Keratinocyte (primary cell): ENCODE results near the gene ACTMAP. TPM values are rescaled to one million over a fixed set of nuclear protein-coding genes. Genes with fewer than 3 reads are reported as not detected.

Experiments used
- DNase-seq: peaks from one replicate; pipeline ENCODE4 v3.0.0-alpha.2; 2011; ENCODE audit warnings: low read depth, missing footprints, low spot score
- FAIRE-seq: peaks from 2 replicates; lab custom pipeline; 2011; peaks lifted over from hg19 to GRCh38; lab: Jason Lieb, UNC
- H2AFZ ChIP-seq: 2 replicates; pipeline ENCODE4 v1.6.0; 2012; ENCODE audit warnings: low read length, control low read depth, inconsistent platforms; ENCODE audit not compliant: control insufficient read depth
- H3K27ac ChIP-seq: 2 replicates; pipeline ENCODE4 v1.5.1; 2011; ENCODE audit warnings: low read length; ENCODE audit not compliant: control insufficient read depth, insufficient read depth
- H3K27me3 ChIP-seq: 3 replicates; pipeline ENCODE4 v1.6.0; 2011; ENCODE audit warnings: low read length; ENCODE audit not compliant: control insufficient read depth, insufficient read depth; ENCODE audit errors: extremely low read depth
- H3K36me3 ChIP-seq, 2 experiments: 2 replicates in 1 of 2; 3 replicates in 1 of 2; pipeline ENCODE4 v1.5.1; 2011; ENCODE audit warnings: low read length in 2 of 2, mild to moderate bottlenecking in 1 of 2; ENCODE audit not compliant: control insufficient read depth in 2 of 2, insufficient read depth in 2 of 2; ENCODE audit errors: extremely low read depth in 1 of 2
- H3K4me1 ChIP-seq: 3 replicates; pipeline ENCODE4 v1.5.1; 2011; ENCODE audit warnings: low read length; ENCODE audit not compliant: control insufficient read depth, insufficient read depth; ENCODE audit errors: extremely low read depth
- H3K4me2 ChIP-seq: 3 replicates; pipeline ENCODE4 v1.6.0; 2011; ENCODE audit warnings: low read depth, low read length; ENCODE audit not compliant: control insufficient read depth, insufficient read depth; ENCODE audit errors: extremely low read depth
- H3K4me3 ChIP-seq, 3 experiments: fragments of 200-600 bp in 1 of 3; sonication (generic) in 1 of 3; 2 replicates in 2 of 3; 3 replicates in 1 of 3; pipeline ENCODE4 v1.5.1; 2011 to 2016; ENCODE audit warnings: low read length in 3 of 3, mild to moderate bottlenecking in 3 of 3, control low read depth in 2 of 3, inconsistent platforms in 1 of 3, low read depth in 1 of 3, mixed read lengths in 1 of 3, mixed run types in 1 of 3, moderate library complexity in 1 of 3; ENCODE audit not compliant: control insufficient read depth in 2 of 3, insufficient read depth in 2 of 3; ENCODE audit errors: extremely low read depth in 1 of 3
- H3K79me2 ChIP-seq: 2 replicates; pipeline ENCODE4 v1.6.0; 2012; ENCODE audit warnings: low read length; ENCODE audit not compliant: control insufficient read depth, insufficient read depth
- H3K9ac ChIP-seq: 3 replicates; pipeline ENCODE4 v1.6.0; 2011; ENCODE audit warnings: low read length; ENCODE audit not compliant: control insufficient read depth, insufficient read depth; ENCODE audit errors: extremely low read depth
- H3K9me1 ChIP-seq: 3 replicates; pipeline ENCODE4 v1.6.0; 2011; ENCODE audit warnings: low read length; ENCODE audit not compliant: control insufficient read depth, insufficient read depth; ENCODE audit errors: extremely low read depth
- H3K9me3 ChIP-seq: 2 replicates; pipeline ENCODE4 v1.5.1; 2012; ENCODE audit warnings: low read depth, low read length; ENCODE audit not compliant: control insufficient read depth
- H4K20me1 ChIP-seq: 3 replicates; pipeline ENCODE4 v1.6.0; 2011; ENCODE audit warnings: low read length; ENCODE audit not compliant: control insufficient read depth, insufficient read depth; ENCODE audit errors: extremely low read depth
- EZH2 ChIP-seq: IDR thresholded peaks from one replicate; pipeline ENCODE4 v1.6.1; 2012; ENCODE audit warnings: inconsistent platforms, mild to moderate bottlenecking, low read length, moderate library complexity
- dilution Hi-C: fragments of 300-500 bp; cut with MboI; formaldehyde crosslinking; loops from one replicate; pipeline ENCODE4 v1.7.0; 2020; ENCODE audit warnings: low sequenced_read_pairs; ENCODE audit not compliant: extremely low pct_ligation_motif_present
- polyA plus RNA-seq, 5 experiments: library from polyadenylated mRNA; depleted of rRNA in 3 of 5; stranded (reverse) in 3 of 5; stranded (forward) in 1 of 5; unstranded in 1 of 5; fragments of >200 nt; gene quantifications; 1 replicate in 1 of 5; 2 replicates in 3 of 5; 3 replicates in 1 of 5; pipeline versions ENCODE4 v1.2.1 to v1.2.3, GENCODE V29; 2011 to 2012; ENCODE audit warnings: missing spikeins in 2 of 5, low read depth in 1 of 5, low replicate concordance in 1 of 5
- TF ChIP-seq, protein P1 (sequence below), 3 experiments: IDR thresholded peaks in 1 of 3; conservative IDR thresholded peaks in 1 of 3; optimal IDR thresholded peaks in 1 of 3; 2 replicates in 2 of 3; 3 replicates in 1 of 3; pipeline versions ENCODE3 to v1.5.1; 2011; ENCODE audit warnings: low read length in 3 of 3, mild to moderate bottlenecking in 3 of 3, moderate library complexity in 2 of 3, control low read depth in 1 of 3, inconsistent platforms in 1 of 3; ENCODE audit not compliant: insufficient read depth in 2 of 3; ENCODE audit errors: extremely low read depth in 1 of 3

The ACTMAP gene
- polyA plus RNA-seq, 1 donor (not counting 4 experiments of a cell fraction or from before 2014, with no cell fraction given), result 1.4 TPM

- FAIRE-seq, result no peak
- no peak for DNase-seq
- Histone ChIP-seq H2AFZ (no peak overlapping the region), H3K4me2 (no peak overlapping the region), H3K4me3 (no peak overlapping the region), H3K27me3 (no peaks in the 10 kb centered on the region), H3K4me1 (no peaks in the 10 kb centered on the region), H4K20me1 (no peaks in the 10 kb centered on the region), H3K9ac (no peak overlapping the region), H3K9me3 (no peaks in the 10 kb centered on the region), H3K36me3 (peaks cover 21 to 32% of the 10 kb centered on the region in 2 experiments), H3K79me2 (no peaks in the 10 kb centered on the region), H3K27ac (no peak overlapping the region), H3K9me1 (no peaks in the 10 kb centered on the region)
- dilution Hi-C loops, result no loop called here
- no peak for TF ChIP-seq EZH2
- TF ChIP-seq, protein P1, sequence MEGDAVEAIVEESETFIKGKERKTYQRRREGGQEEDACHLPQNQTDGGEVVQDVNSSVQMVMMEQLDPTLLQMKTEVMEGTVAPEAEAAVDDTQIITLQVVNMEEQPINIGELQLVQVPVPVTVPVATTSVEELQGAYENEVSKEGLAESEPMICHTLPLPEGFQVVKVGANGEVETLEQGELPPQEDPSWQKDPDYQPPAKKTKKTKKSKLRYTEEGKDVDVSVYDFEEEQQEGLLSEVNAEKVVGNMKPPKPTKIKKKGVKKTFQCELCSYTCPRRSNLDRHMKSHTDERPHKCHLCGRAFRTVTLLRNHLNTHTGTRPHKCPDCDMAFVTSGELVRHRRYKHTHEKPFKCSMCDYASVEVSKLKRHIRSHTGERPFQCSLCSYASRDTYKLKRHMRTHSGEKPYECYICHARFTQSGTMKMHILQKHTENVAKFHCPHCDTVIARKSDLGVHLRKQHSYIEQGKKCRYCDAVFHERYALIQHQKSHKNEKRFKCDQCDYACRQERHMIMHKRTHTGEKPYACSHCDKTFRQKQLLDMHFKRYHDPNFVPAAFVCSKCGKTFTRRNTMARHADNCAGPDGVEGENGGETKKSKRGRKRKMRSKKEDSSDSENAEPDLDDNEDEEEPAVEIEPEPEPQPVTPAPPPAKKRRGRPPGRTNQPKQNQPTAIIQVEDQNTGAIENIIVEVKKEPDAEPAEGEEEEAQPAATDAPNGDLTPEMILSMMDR (optimal IDR thresholded peaks at IDR 0.05 in 1 of 3, IDR thresholded peaks at IDR 0.05 in 1 of 3, conservative IDR thresholded peaks at IDR 0.05 in 1 of 3; ENCODE audit: extremely low read depth in 1 of 3, insufficient read depth in 2 of 3, low read length in 3 of 3), result no peak
Measured at GRCh38 chr19:40703029-40703755, 47.1 kb downstream of the ACTMAP start.

- no peaks in the 10 kb centered on the region for H4K20me1 ChIP-seq
- DNase-seq (no peak), FAIRE-seq (no peak)
- dilution Hi-C loops, result no loop called here
- H3K4me2 ChIP-seq, result no peak overlapping the region
- no peak overlapping the region for H2AFZ ChIP-seq
- H3K79me2 ChIP-seq, result no peaks in the 10 kb centered on the region
- H3K4me1 ChIP-seq, result no peaks in the 10 kb centered on the region
- no peak overlapping the region for H3K9ac ChIP-seq
- no peak for TF ChIP-seq EZH2
- TF ChIP-seq, protein P1 (optimal IDR thresholded peaks at IDR 0.05 in 1 of 3, IDR thresholded peaks at IDR 0.05 in 1 of 3, conservative IDR thresholded peaks at IDR 0.05 in 1 of 3; ENCODE audit: extremely low read depth in 1 of 3, insufficient read depth in 2 of 3, low read length in 3 of 3), result peak; percentile 45 to 88 (median 79)
- peaks cover 21 to 32% of the 10 kb centered on the region in 2 experiments for H3K36me3 ChIP-seq
- H3K9me3 ChIP-seq, result no peaks in the 10 kb centered on the region
- no peaks in the 10 kb centered on the region for H3K27me3 ChIP-seq
- H3K27ac ChIP-seq, result no peak overlapping the region
- H3K9me1 ChIP-seq, result no peaks in the 10 kb centered on the region
- no peak overlapping the region for H3K4me3 ChIP-seq
Measured at GRCh38 chr19:40702337-40703012, 47.8 kb downstream of the ACTMAP start.
